Endothelial cell of umbilical vein (primary cell): ENCODE data around the gene RLF. TPM values are rescaled to one million over a fixed set of nuclear protein-coding genes. Genes with fewer than 3 reads are reported as not detected.

Experiments
- BruUV-seq: library from RNA; stranded (reverse); fragments of 400-500 nt; replicated peaks from 2 replicates; lab custom pipeline; 2021; lab: Mats Ljungman, UMichigan
- CTCF ChIA-PET: fragments of 300-600, 350-600 bp; sonication (Branson Sonifier 250); formaldehyde crosslinking; loops from one replicate; lab custom pipeline; 2021; ENCODE audit warnings: antibody characterized with exemption, inconsistent platforms; lab: Charles Lee
- POLR2A ChIA-PET: fragments of 300-600, 350-600 bp; sonication (Branson Sonifier 250); formaldehyde crosslinking; loops from one replicate; lab custom pipeline; 2021; ENCODE audit warnings: antibody characterized with exemption, inconsistent platforms; lab: Charles Lee
- DNase-seq: peaks from one replicate; pipeline ENCODE4 v3.0.0-alpha.2; 2011; ENCODE audit warnings: low read depth, low spot score
- FAIRE-seq: peaks from 2 replicates; lab custom pipeline; 2011; peaks lifted over from hg19 to GRCh38; lab: Jason Lieb, UNC
- H2AFZ ChIP-seq: 2 replicates; pipeline ENCODE4 v1.6.0; 2012; ENCODE audit warnings: low read depth, low read length, control low read depth, inconsistent platforms
- H3K27ac ChIP-seq: 2 replicates; pipeline ENCODE4 v1.5.1; 2011; ENCODE audit warnings: low read depth, mild to moderate bottlenecking, control low read depth, low read length, moderate library complexity; ENCODE audit not compliant: insufficient read depth
- H3K27me3 ChIP-seq, 2 experiments: 2 replicates each; pipeline versions ENCODE4 v1.6.0 to v1.6.1; 2011; ENCODE audit warnings: low read length in 2 of 2, mixed read lengths in 1 of 2; ENCODE audit not compliant: control insufficient read depth in 2 of 2, insufficient read depth in 2 of 2
- H3K36me3 ChIP-seq, 2 experiments: 2 replicates in 1 of 2; 3 replicates in 1 of 2; pipeline ENCODE4 v1.5.1; 2011; ENCODE audit warnings: low read length in 2 of 2, mild to moderate bottlenecking in 1 of 2, moderate library complexity in 1 of 2; ENCODE audit not compliant: control insufficient read depth in 2 of 2, insufficient read depth in 2 of 2; ENCODE audit errors: extremely low read depth in 1 of 2
- H3K4me1 ChIP-seq: 3 replicates; pipeline ENCODE4 v1.5.1; 2011; ENCODE audit warnings: mild to moderate bottlenecking, low read length; ENCODE audit not compliant: control insufficient read depth, insufficient read depth; ENCODE audit errors: extremely low read depth
- H3K4me2 ChIP-seq: 2 replicates; pipeline ENCODE4 v1.6.1; 2011; ENCODE audit warnings: low read length, control low read depth, mixed read lengths; ENCODE audit not compliant: insufficient read depth
- H3K4me3 ChIP-seq, 3 experiments: fragments of 200-600 bp in 1 of 3; sonication (generic), shearing (Covaris generic) in 1 of 3; replicated peaks in 1 of 3; 2 replicates each; pipeline ENCODE4 v1.5.1; 2011 to 2016; ENCODE audit warnings: control low read depth in 3 of 3, low read length in 3 of 3, mild to moderate bottlenecking in 2 of 3, inconsistent platforms in 1 of 3, low read depth in 1 of 3, moderate library complexity in 1 of 3; ENCODE audit not compliant: insufficient read depth in 1 of 3
- H3K79me2 ChIP-seq: 2 replicates; pipeline ENCODE4 v1.6.0; 2012; ENCODE audit warnings: low read length, inconsistent platforms; ENCODE audit not compliant: control insufficient read depth, insufficient read depth
- H3K9ac ChIP-seq: replicated peaks from 2 replicates; pipeline ENCODE3; 2011; ENCODE audit warnings: low read length, control low read depth; ENCODE audit not compliant: insufficient read depth; ENCODE audit errors: extremely low read depth
- H3K9me1 ChIP-seq: replicated peaks from 3 replicates; pipeline ENCODE4 v1.6.0; 2011; ENCODE audit warnings: mild to moderate bottlenecking, low read length; ENCODE audit not compliant: control insufficient read depth, insufficient read depth; ENCODE audit errors: extremely low read depth
- H3K9me3 ChIP-seq: replicated peaks from 2 replicates; pipeline ENCODE4 v1.5.1; 2012; ENCODE audit warnings: low read length, inconsistent platforms; ENCODE audit not compliant: control insufficient read depth, insufficient read depth
- H4K20me1 ChIP-seq: replicated peaks from 2 replicates; pipeline ENCODE3; 2011; ENCODE audit warnings: mild to moderate bottlenecking, low read length; ENCODE audit not compliant: control insufficient read depth, insufficient read depth; ENCODE audit errors: extremely low read depth
- EZH2 ChIP-seq: IDR thresholded peaks from 2 replicates; pipeline ENCODE4 v1.6.1; 2012; ENCODE audit warnings: borderline replicate concordance, low read depth, mild to moderate bottlenecking, moderate library complexity, low read length, inconsistent platforms; ENCODE audit not compliant: severe bottlenecking
- FOS ChIP-seq: IDR thresholded peaks from 2 replicates; pipeline ENCODE4 v1.6.1; 2011; ENCODE audit warnings: mild to moderate bottlenecking, low read length, moderate library complexity, borderline replicate concordance; ENCODE audit not compliant: insufficient read depth
- GATA2 ChIP-seq: IDR thresholded peaks from 2 replicates; pipeline ENCODE4 v1.7.0; 2011; ENCODE audit warnings: low read depth, mild to moderate bottlenecking, moderate library complexity, mixed read lengths, low read length; ENCODE audit not compliant: insufficient read length, insufficient read depth
- JUN ChIP-seq: IDR thresholded peaks from 2 replicates; pipeline ENCODE4 v1.6.1; 2011; ENCODE audit warnings: borderline replicate concordance, low read depth; ENCODE audit not compliant: insufficient read length, insufficient read depth
- MYC ChIP-seq: IDR thresholded peaks from one replicate; pipeline ENCODE4 v1.6.1; 2011; ENCODE audit warnings: mild to moderate bottlenecking, low read depth, low read length
- POLR2A ChIP-seq: IDR thresholded peaks from 2 replicates; pipeline ENCODE4 v1.6.1; 2012; ENCODE audit warnings: low read depth, mild to moderate bottlenecking, control low read depth, low read length
- POLR2AphosphoS5 ChIP-seq: IDR thresholded peaks from 2 replicates; pipeline ENCODE4 v1.6.1; 2012; ENCODE audit warnings: low read depth, mild to moderate bottlenecking, control low read depth, low read length, moderate library complexity; ENCODE audit not compliant: insufficient read depth
- dilution Hi-C: fragments of 300-500 bp; cut with MboI; formaldehyde crosslinking; loops from one replicate; pipeline ENCODE4 v1.15.0; 2019; ENCODE audit warnings: low sequenced_read_pairs; ENCODE audit not compliant: extremely low pct_ligation_motif_present
- intact Hi-C: fragments of 100-400 bp; cut with micrococcal nuclease; formaldehyde crosslinking; loops from one replicate; pipeline ENCODE4 v1.10.0; 2022
- polyA plus RNA-seq, 4 experiments: library from polyadenylated mRNA; depleted of rRNA in 3 of 4; stranded (reverse) in 3 of 4; unstranded in 1 of 4; fragments of >200 nt; gene quantifications; 2 replicates each; pipeline versions ENCODE4 v1.2.1 to v1.2.3, GENCODE V29; 2011 to 2012; ENCODE audit warnings: missing spikeins in 1 of 4
- total RNA-seq: library from RNA; stranded (reverse); gene quantifications from 2 replicates; pipeline ENCODE4 v1.2.3, GENCODE V29; 2021
- TF ChIP-seq, protein P1 (sequence below): IDR thresholded peaks from 2 replicates; pipeline ENCODE4 v1.6.1; 2011; ENCODE audit not compliant: insufficient read depth, insufficient read length
- TF ChIP-seq, protein P2 (sequence below), 2 donors: IDR thresholded peaks; 1 replicate in 1 of 2; 2 replicates in 1 of 2; pipeline ENCODE4 v1.5.1; 2011; ENCODE audit warnings: low read length in 2 of 2, mild to moderate bottlenecking in 2 of 2, moderate library complexity in 2 of 2, control low read depth in 1 of 2, inconsistent platforms in 1 of 2, low read depth in 1 of 2; ENCODE audit not compliant: insufficient read depth in 1 of 2; ENCODE audit errors: extremely low read depth in 1 of 2

Gene RLF
- total and polyA plus RNA-seq, 2 donors (not counting 3 experiments of a cell fraction or from before 2014, with no cell fraction given), result 2.7 to 9.4 TPM

DNA sequence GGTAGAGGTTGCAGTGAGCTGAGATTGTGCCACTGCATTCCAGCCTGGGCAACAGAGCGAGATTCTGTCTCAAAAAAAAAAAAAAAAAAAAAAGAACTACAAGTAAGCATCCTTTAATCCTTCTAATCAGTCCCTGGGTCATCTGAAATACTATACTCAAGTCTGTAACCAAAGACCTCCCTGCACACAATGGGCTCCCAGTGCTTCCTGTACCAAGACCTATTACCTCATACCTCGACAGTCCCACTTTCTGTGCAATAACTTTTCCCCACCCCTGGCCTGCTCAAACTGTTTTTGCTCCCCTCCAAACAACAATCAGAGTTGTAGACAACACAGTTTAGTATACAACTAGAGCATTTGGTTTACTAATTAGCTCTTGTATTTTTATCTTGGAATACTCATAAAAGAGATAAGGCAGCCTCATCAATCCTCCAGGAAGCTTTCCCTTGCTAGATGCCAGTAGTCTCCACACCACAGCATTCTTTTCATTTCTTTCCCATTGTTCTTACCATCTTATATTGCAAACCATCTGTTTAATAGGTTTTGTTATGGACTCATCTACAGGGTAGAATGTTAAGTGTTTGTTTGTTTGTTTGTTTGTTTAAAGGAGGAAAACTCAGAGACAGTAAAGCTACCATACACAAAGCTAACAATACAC is 19.2 kb upstream of the RLF start:
- DNase-seq (no peak), FAIRE-seq (no peak)
- CTCF ChIA-PET, result interaction anchor here (0.6 to 5.7 kb wide), 10 partner anchors 11 to 297 kb away, joined by 3 to 292 read pairs (median 12); no protein-coding TSS in a partner anchor
- intact Hi-C loops, result no loop called here
- H4K20me1 ChIP-seq, result no peaks in the 10 kb centered on the region
- no peaks in the 10 kb centered on the region for H3K9me3 ChIP-seq
- H2AFZ ChIP-seq, result no peak overlapping the region
- no peaks in the 10 kb centered on the region for H3K4me1 ChIP-seq
- H3K4me2 ChIP-seq, result no peak overlapping the region
- no TSS peak for BruUV-seq
- TF ChIP-seq POLR2AphosphoS5 (no peak), JUN (no peak), POLR2A (no peak), GATA2 (no peak), EZH2 (no peak), MYC (no peak), FOS (no peak)
- TF ChIP-seq, protein P1, sequence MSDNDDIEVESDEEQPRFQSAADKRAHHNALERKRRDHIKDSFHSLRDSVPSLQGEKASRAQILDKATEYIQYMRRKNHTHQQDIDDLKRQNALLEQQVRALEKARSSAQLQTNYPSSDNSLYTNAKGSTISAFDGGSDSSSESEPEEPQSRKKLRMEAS, result no peak
- TF ChIP-seq, protein P2, sequence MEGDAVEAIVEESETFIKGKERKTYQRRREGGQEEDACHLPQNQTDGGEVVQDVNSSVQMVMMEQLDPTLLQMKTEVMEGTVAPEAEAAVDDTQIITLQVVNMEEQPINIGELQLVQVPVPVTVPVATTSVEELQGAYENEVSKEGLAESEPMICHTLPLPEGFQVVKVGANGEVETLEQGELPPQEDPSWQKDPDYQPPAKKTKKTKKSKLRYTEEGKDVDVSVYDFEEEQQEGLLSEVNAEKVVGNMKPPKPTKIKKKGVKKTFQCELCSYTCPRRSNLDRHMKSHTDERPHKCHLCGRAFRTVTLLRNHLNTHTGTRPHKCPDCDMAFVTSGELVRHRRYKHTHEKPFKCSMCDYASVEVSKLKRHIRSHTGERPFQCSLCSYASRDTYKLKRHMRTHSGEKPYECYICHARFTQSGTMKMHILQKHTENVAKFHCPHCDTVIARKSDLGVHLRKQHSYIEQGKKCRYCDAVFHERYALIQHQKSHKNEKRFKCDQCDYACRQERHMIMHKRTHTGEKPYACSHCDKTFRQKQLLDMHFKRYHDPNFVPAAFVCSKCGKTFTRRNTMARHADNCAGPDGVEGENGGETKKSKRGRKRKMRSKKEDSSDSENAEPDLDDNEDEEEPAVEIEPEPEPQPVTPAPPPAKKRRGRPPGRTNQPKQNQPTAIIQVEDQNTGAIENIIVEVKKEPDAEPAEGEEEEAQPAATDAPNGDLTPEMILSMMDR (IDR thresholded peaks at IDR 0.05; ENCODE audit: extremely low read depth in 1 of 2, insufficient read depth in 1 of 2, low read depth in 1 of 2, low read length in 2 of 2), result no peak
- H3K4me3 ChIP-seq, result no peak overlapping the region
- peaks cover 16 to 30% of the 10 kb centered on the region in 2 experiments for H3K27me3 ChIP-seq
- dilution Hi-C loops, result no loop called here
- H3K9ac ChIP-seq, result no peak overlapping the region
- POLR2A ChIA-PET, result interaction anchor here (0.6 kb wide), 1 partner anchor 147 kb away, joined by 3 read pairs; no protein-coding TSS in a partner anchor
- no peaks in the 10 kb centered on the region for H3K36me3 ChIP-seq
- no peak overlapping the region for H3K27ac ChIP-seq
- no peaks in the 10 kb centered on the region for H3K79me2 ChIP-seq
- no peaks in the 10 kb centered on the region for H3K9me1 ChIP-seq
